ENCODE data around the gene OR9G1. TPM values are rescaled to one million over a fixed set of nuclear protein-coding genes. Genes with fewer than 3 reads are reported as not detected.

The OR9G1 gene
- total and polyA plus RNA-seq, 9 of the 15 experiments (the other 6 are each of a cell fraction or from before 2014, with no cell fraction given): not detected

- TF ChIP-seq ILF3 (IDR thresholded peaks at IDR 0.05; ENCODE audit: borderline replicate concordance) (no peak), TEAD2 (tag; IDR thresholded peaks at IDR 0.05) (no peak), RB1 (IDR thresholded peaks at IDR 0.05; ENCODE audit: low read depth) (no peak), KDM4B (IDR thresholded peaks at IDR 0.05; ENCODE audit: borderline replicate concordance in 2 of 2, low read depth in 1 of 2) (no peak), MECOM (CRISPR knock-in tag; IDR thresholded peaks at IDR 0.05) (no peak)
- TF ChIP-seq, protein P1, sequence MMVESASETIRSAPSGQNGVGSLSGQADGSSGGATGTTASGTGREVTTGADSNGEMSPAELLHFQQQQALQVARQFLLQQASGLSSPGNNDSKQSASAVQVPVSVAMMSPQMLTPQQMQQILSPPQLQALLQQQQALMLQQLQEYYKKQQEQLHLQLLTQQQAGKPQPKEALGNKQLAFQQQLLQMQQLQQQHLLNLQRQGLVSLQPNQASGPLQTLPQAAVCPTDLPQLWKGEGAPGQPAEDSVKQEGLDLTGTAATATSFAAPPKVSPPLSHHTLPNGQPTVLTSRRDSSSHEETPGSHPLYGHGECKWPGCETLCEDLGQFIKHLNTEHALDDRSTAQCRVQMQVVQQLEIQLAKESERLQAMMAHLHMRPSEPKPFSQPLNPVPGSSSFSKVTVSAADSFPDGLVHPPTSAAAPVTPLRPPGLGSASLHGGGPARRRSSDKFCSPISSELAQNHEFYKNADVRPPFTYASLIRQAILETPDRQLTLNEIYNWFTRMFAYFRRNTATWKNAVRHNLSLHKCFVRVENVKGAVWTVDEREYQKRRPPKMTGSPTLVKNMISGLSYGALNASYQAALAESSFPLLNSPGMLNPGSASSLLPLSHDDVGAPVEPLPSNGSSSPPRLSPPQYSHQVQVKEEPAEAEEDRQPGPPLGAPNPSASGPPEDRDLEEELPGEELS (CRISPR knock-in tag; IDR thresholded peaks at IDR 0.05; ENCODE audit: borderline replicate concordance): no peak
Measured at GRCh38 chr11:56748597-56748996, 49.7 kb downstream of the OR9G1 start, which contains the start of gene OR9G4 (continued).

GRCh38 chr11:56750190-56750589 is 51.3 kb downstream of the OR9G1 start:
- POLR2A ChIA-PET: no interaction called here
- no peak overlapping the region for H2AFZ ChIP-seq (ENCODE audit: low read depth, low read length)
- H3K9me3 ChIP-seq (replicated peaks; ENCODE audit: control insufficient read depth, insufficient read depth, low read depth, low read length): no peaks in the 10 kb centered on the region; the same call in 1 of the 2 replicates
- no peak overlapping the region for H3K4me3 ChIP-seq
- intact Hi-C loops (cut with micrococcal nuclease) (no loop called here), in situ Hi-C loops (cut with MboI) (no loop called here)
- no peak overlapping the region for H3K4me2 ChIP-seq (ENCODE audit: insufficient read depth, low read length)
- H3K9me1 ChIP-seq (ENCODE audit: control insufficient read depth, insufficient read depth, low read length): no peaks in the 10 kb centered on the region
- H3K4me1 ChIP-seq (replicated peaks in 1 of 2; ENCODE audit: control insufficient read depth in 2 of 2, insufficient read depth in 2 of 2, low read length in 2 of 2): no peaks in the 10 kb centered on the region
- H3K27me3 ChIP-seq (ENCODE audit: control insufficient read depth in 2 of 2, insufficient read depth in 2 of 2, low read length in 2 of 2): no peaks in the 10 kb centered on the region
- no peak for FAIRE-seq
- H3K9ac ChIP-seq (ENCODE audit: insufficient read depth in 1 of 2, low read depth in 2 of 2, low read length in 2 of 2): no peak overlapping the region
- CTCF ChIA-PET (ENCODE audit: low intra/inter-chr PET ratio): no interaction called here
- ATAC-seq: no peak
- H3K27ac ChIP-seq (ENCODE audit: extremely low read depth, low read depth, low read length): no peak overlapping the region
- no peaks in the 10 kb centered on the region for H3K79me2 ChIP-seq (ENCODE audit: control insufficient read depth, insufficient read depth, low read length)
- no peaks in the 10 kb centered on the region for H4K20me1 ChIP-seq (replicated peaks; ENCODE audit: control insufficient read depth, insufficient read depth, low read length)
- no TSS peak for BruUV-seq (replicated peaks)
- WGBS (ENCODE audit: insufficient coverage, low coverage, missing lambda C conversion rate): 0% methylated on average over 5 of the region's 5 CpGs
- no peaks in the 10 kb centered on the region for H3K36me3 ChIP-seq (ENCODE audit: control insufficient read depth, insufficient read depth, low read length)
- DNase-seq (ENCODE audit: extremely low read depth in 1 of 4, low spot score in 3 of 4): no peak
- no peak for TF ChIP-seq NUFIP1 (IDR thresholded peaks at IDR 0.05; ENCODE audit: partially characterized antibody)
- TF ChIP-seq, protein P2, sequence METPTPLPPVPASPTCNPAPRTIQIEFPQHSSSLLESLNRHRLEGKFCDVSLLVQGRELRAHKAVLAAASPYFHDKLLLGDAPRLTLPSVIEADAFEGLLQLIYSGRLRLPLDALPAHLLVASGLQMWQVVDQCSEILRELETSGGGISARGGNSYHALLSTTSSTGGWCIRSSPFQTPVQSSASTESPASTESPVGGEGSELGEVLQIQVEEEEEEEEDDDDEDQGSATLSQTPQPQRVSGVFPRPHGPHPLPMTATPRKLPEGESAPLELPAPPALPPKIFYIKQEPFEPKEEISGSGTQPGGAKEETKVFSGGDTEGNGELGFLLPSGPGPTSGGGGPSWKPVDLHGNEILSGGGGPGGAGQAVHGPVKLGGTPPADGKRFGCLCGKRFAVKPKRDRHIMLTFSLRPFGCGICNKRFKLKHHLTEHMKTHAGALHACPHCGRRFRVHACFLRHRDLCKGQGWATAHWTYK (CRISPR knock-in tag; IDR thresholded peaks at IDR 0.05): no peak
- TF ChIP-seq MTA3 (IDR thresholded peaks at IDR 0.05; ENCODE audit: borderline replicate concordance): no peak
- TF ChIP-seq ZNF384 (IDR thresholded peaks at IDR 0.05; ENCODE audit: low read depth, low read length): no peak
- no peak for TF ChIP-seq LEF1 (IDR thresholded peaks at IDR 0.05)
- TF ChIP-seq THRAP3 (IDR thresholded peaks at IDR 0.05; ENCODE audit: borderline replicate concordance): no peak
- no peak for TF ChIP-seq CEBPB (tag; IDR thresholded peaks at IDR 0.05)
- TF ChIP-seq FOXK1 (CRISPR knock-in tag; IDR thresholded peaks at IDR 0.05; ENCODE audit: borderline replicate concordance): no peak
- TF ChIP-seq KAT8 (IDR thresholded peaks at IDR 0.05; ENCODE audit: low read depth): no peak
- TF ChIP-seq ZNF324 (CRISPR knock-in tag; IDR thresholded peaks at IDR 0.05): no peak
- TF ChIP-seq ZNF583 (CRISPR knock-in tag; IDR thresholded peaks at IDR 0.05): no peak
- TF ChIP-seq THAP12 (CRISPR knock-in tag; IDR thresholded peaks at IDR 0.05): no peak
- TF ChIP-seq ZBTB17 (CRISPR knock-in tag; IDR thresholded peaks at IDR 0.05): no peak

Data from K562 (cell line).